Measurements from ENCODE around the gene PLSCR3.
"Not testable (repeated sequence)": the region's sequence is repeated elsewhere in the genome, so short reads cannot be mapped to it uniquely, and the experiment has no call there.

Gene PLSCR3

GRCh38 chr17:7382901-7383300, 11.4 kb downstream of the PLSCR3 start:
- no peak overlapping the region for H3K4me3 ChIP-seq (ENCODE audit: low read length)
- no peak overlapping the region for H3K9ac ChIP-seq (ENCODE audit: low read length)
- no peaks in the 10 kb centered on the region for H3K27me3 ChIP-seq (ENCODE audit: control insufficient read depth, insufficient read depth, low read length)
- H3K4me1 ChIP-seq (ENCODE audit: control insufficient read depth, insufficient read depth, low read length): peaks cover 10% of the 10 kb centered on the region
- peaks cover 6% of the 10 kb centered on the region for H3K36me3 ChIP-seq (ENCODE audit: control insufficient read depth, insufficient read depth, low read length)
- no peaks in the 10 kb centered on the region for H3K9me3 ChIP-seq (ENCODE audit: control insufficient read depth, low read length)

GRCh38 chr17:7380855-7381683, 13.3 kb downstream of the PLSCR3 start, which contains the start of gene TNK1:
Gene TNK1, plus strand, starts transcription at chr17:7381089. Its CDS starts 1,838 bp downstream, at chr17:7382927.
- H3K9ac ChIP-seq (ENCODE audit: low read length): peak within 1 kb of the TSS; percentile 81
- H3K27me3 ChIP-seq (ENCODE audit: control insufficient read depth, insufficient read depth, low read length): no peaks in the 10 kb centered on the region

GRCh38 chr17:7380321-7380720, 14.0 kb downstream of the PLSCR3 start:
- no peaks in the 10 kb centered on the region for H3K27me3 ChIP-seq (ENCODE audit: control insufficient read depth, insufficient read depth, low read length)
- H3K9me3 ChIP-seq (ENCODE audit: control insufficient read depth, low read length): no peaks in the 10 kb centered on the region
- peaks cover 10% of the 10 kb centered on the region for H3K4me1 ChIP-seq (ENCODE audit: control insufficient read depth, insufficient read depth, low read length)
- H3K36me3 ChIP-seq (ENCODE audit: control insufficient read depth, insufficient read depth, low read length): peaks cover 6% of the 10 kb centered on the region
- peak overlapping the region; percentile 52 for H3K4me3 ChIP-seq (ENCODE audit: low read length)
- peak overlapping the region; percentile 81 for H3K9ac ChIP-seq (ENCODE audit: low read length)

More at GRCh38 chr17:7380855-7381683, 13.3 kb downstream of the PLSCR3 start, which contains the start of gene TNK1:
- peak within 1 kb of the TSS; percentile 52 for H3K4me3 ChIP-seq (ENCODE audit: low read length)
- peaks cover 6% of the 10 kb centered on the region for H3K36me3 ChIP-seq (ENCODE audit: control insufficient read depth, insufficient read depth, low read length)
- no peaks in the 10 kb centered on the region for H3K9me3 ChIP-seq (ENCODE audit: control insufficient read depth, low read length)
- H3K4me1 ChIP-seq (ENCODE audit: control insufficient read depth, insufficient read depth, low read length): peaks cover 10% of the 10 kb centered on the region

- Histone ChIP-seq H3K4me1 (ENCODE audit: control insufficient read depth, insufficient read depth, low read length) (peaks cover 10% of the 10 kb centered on the region), H3K27me3 (ENCODE audit: control insufficient read depth, insufficient read depth, low read length) (no peaks in the 10 kb centered on the region), H3K4me3 (ENCODE audit: low read length) (no peak overlapping the region), H3K9me3 (ENCODE audit: control insufficient read depth, low read length) (no peaks in the 10 kb centered on the region), H3K9ac (ENCODE audit: low read length) (no peak overlapping the region), H3K36me3 (ENCODE audit: control insufficient read depth, insufficient read depth, low read length) (no peaks in the 10 kb centered on the region)
Measured at GRCh38 chr17:7379134-7379533, 15.2 kb downstream of the PLSCR3 start.

GRCh38 chr17:7374353-7374752, 20.0 kb downstream of the PLSCR3 start:
- no peaks in the 10 kb centered on the region for H3K9me3 ChIP-seq (ENCODE audit: control insufficient read depth, low read length)
- no peaks in the 10 kb centered on the region for H3K4me1 ChIP-seq (ENCODE audit: control insufficient read depth, insufficient read depth, low read length)
- H3K36me3 ChIP-seq (ENCODE audit: control insufficient read depth, insufficient read depth, low read length): no peaks in the 10 kb centered on the region
- no peak overlapping the region for H3K9ac ChIP-seq (ENCODE audit: low read length)
- peaks cover 5% of the 10 kb centered on the region for H3K27me3 ChIP-seq (ENCODE audit: control insufficient read depth, insufficient read depth, low read length)
- no peak overlapping the region for H3K4me3 ChIP-seq (ENCODE audit: low read length)

- Histone ChIP-seq H3K9me3 (ENCODE audit: control insufficient read depth, low read length) (no peaks in the 10 kb centered on the region), H3K36me3 (ENCODE audit: control insufficient read depth, insufficient read depth, low read length) (no peaks in the 10 kb centered on the region), H3K4me1 (ENCODE audit: control insufficient read depth, insufficient read depth, low read length) (no peaks in the 10 kb centered on the region), H3K4me3 (ENCODE audit: low read length) (no peak overlapping the region), H3K27me3 (ENCODE audit: control insufficient read depth, insufficient read depth, low read length) (peaks cover 6% of the 10 kb centered on the region), H3K9ac (ENCODE audit: low read length) (no peak overlapping the region)
Measured at GRCh38 chr17:7370853-7371252, 23.5 kb downstream of the PLSCR3 start.

- Histone ChIP-seq H3K9me3 (ENCODE audit: control insufficient read depth, low read length) (no peaks in the 10 kb centered on the region), H3K4me3 (ENCODE audit: low read length) (no peak overlapping the region), H3K36me3 (ENCODE audit: control insufficient read depth, insufficient read depth, low read length) (no peaks in the 10 kb centered on the region)
Measured at GRCh38 chr17:7369825-7370224, 24.5 kb downstream of the PLSCR3 start.

GRCh38 chr17:7368599-7368994, 25.7 kb downstream of the PLSCR3 start:
- H3K9me3 ChIP-seq (ENCODE audit: control insufficient read depth, low read length); H3K27me3 ChIP-seq (ENCODE audit: control insufficient read depth, insufficient read depth, low read length); H3K9ac ChIP-seq (ENCODE audit: low read length); H3K36me3 ChIP-seq (ENCODE audit: control insufficient read depth, insufficient read depth, low read length); H3K4me1 ChIP-seq (ENCODE audit: control insufficient read depth, insufficient read depth, low read length); H3K4me3 ChIP-seq (ENCODE audit: low read length): not testable (repeated sequence)

More at GRCh38 chr17:7369825-7370224, 24.5 kb downstream of the PLSCR3 start:
- no peaks in the 10 kb centered on the region for H3K4me1 ChIP-seq (ENCODE audit: control insufficient read depth, insufficient read depth, low read length)
- H3K27me3 ChIP-seq (ENCODE audit: control insufficient read depth, insufficient read depth, low read length): peaks cover 6% of the 10 kb centered on the region
- H3K9ac ChIP-seq (ENCODE audit: low read length): no peak overlapping the region

GRCh38 chr17:7367918-7368598, 26.3 kb downstream of the PLSCR3 start:
- no peaks in the 10 kb centered on the region for H3K36me3 ChIP-seq (ENCODE audit: control insufficient read depth, insufficient read depth, low read length)
- H3K4me1 ChIP-seq (ENCODE audit: control insufficient read depth, insufficient read depth, low read length): no peaks in the 10 kb centered on the region
- H3K4me3 ChIP-seq (ENCODE audit: low read length): no peak overlapping the region
- H3K9me3 ChIP-seq (ENCODE audit: control insufficient read depth, low read length): no peaks in the 10 kb centered on the region
- no peak overlapping the region for H3K9ac ChIP-seq (ENCODE audit: low read length)
- peaks cover 6% of the 10 kb centered on the region for H3K27me3 ChIP-seq (ENCODE audit: control insufficient read depth, insufficient read depth, low read length)

- no peaks in the 10 kb centered on the region for H3K36me3 ChIP-seq (ENCODE audit: control insufficient read depth, insufficient read depth, low read length)
- H3K27me3 ChIP-seq (ENCODE audit: control insufficient read depth, insufficient read depth, low read length): peaks cover 7% of the 10 kb centered on the region
- H3K4me3 ChIP-seq (ENCODE audit: low read length): no peak overlapping the region
- H3K4me1 ChIP-seq (ENCODE audit: control insufficient read depth, insufficient read depth, low read length): no peaks in the 10 kb centered on the region
- no peak overlapping the region for H3K9ac ChIP-seq (ENCODE audit: low read length)
- H3K9me3 ChIP-seq (ENCODE audit: control insufficient read depth, low read length): no peaks in the 10 kb centered on the region
Measured at GRCh38 chr17:7367083-7367482, 27.2 kb downstream of the PLSCR3 start.

- not testable (repeated sequence) for H3K9ac ChIP-seq (ENCODE audit: low read length); H3K36me3 ChIP-seq (ENCODE audit: control insufficient read depth, insufficient read depth, low read length); H3K27me3 ChIP-seq (ENCODE audit: control insufficient read depth, insufficient read depth, low read length); H3K9me3 ChIP-seq (ENCODE audit: control insufficient read depth, low read length); H3K4me1 ChIP-seq (ENCODE audit: control insufficient read depth, insufficient read depth, low read length); H3K4me3 ChIP-seq (ENCODE audit: low read length)
Measured at GRCh38 chr17:7365963-7366362, 28.4 kb downstream of the PLSCR3 start.

GRCh38 chr17:7363311-7363710, 31.0 kb downstream of the PLSCR3 start:
- Histone ChIP-seq H3K9me3 (ENCODE audit: control insufficient read depth, low read length) (no peaks in the 10 kb centered on the region), H3K9ac (ENCODE audit: low read length) (no peak overlapping the region), H3K4me1 (ENCODE audit: control insufficient read depth, insufficient read depth, low read length) (no peaks in the 10 kb centered on the region), H3K4me3 (ENCODE audit: low read length) (no peak overlapping the region), H3K36me3 (ENCODE audit: control insufficient read depth, insufficient read depth, low read length) (no peaks in the 10 kb centered on the region), H3K27me3 (ENCODE audit: control insufficient read depth, insufficient read depth, low read length) (peaks cover 3% of the 10 kb centered on the region)

All from mucosa of stomach (tissue), 1 donor.